Nephron progenitor cell (in vitro differentiated cells): ENCODE measurements around the gene SOCS6.
A peak's percentile ranks its signal among the peaks of the same experiment; 100 is the strongest.

Experiments
- DNase-seq: peaks from one replicate; pipeline ENCODE4 v3.0.0; 2021
- H3K27ac Mint-ChIP-seq: 2 replicates; pipeline ENCODE4 v1.8.0; 2021; ENCODE audit warnings: mild to moderate bottlenecking, moderate library complexity, mixed read lengths
- H3K27me3 Mint-ChIP-seq: 2 replicates; pipeline ENCODE4 v1.8.0; 2021; ENCODE audit warnings: mild to moderate bottlenecking, low read depth, mixed read lengths; ENCODE audit not compliant: poor library complexity
- H3K36me3 Mint-ChIP-seq: 2 replicates; pipeline ENCODE4 v1.8.0; 2021; ENCODE audit warnings: low read depth, mixed read lengths
- H3K4me1 Mint-ChIP-seq: 2 replicates; pipeline ENCODE4 v1.8.0; 2021; ENCODE audit warnings: mixed read lengths
- H3K4me3 Mint-ChIP-seq: 2 replicates; pipeline ENCODE4 v1.8.0; 2021; ENCODE audit warnings: mild to moderate bottlenecking, moderate library complexity, mixed read lengths
- H3K9me3 Mint-ChIP-seq: 2 replicates; pipeline ENCODE4 v1.8.0; 2021; ENCODE audit warnings: mild to moderate bottlenecking, moderate library complexity, mixed read lengths
- TF ChIP-seq, protein P1 (sequence below): fragments of 200-600 bp; sonication (generic); IDR thresholded peaks from 2 replicates; pipeline ENCODE4 v1.5.0; 2021; ENCODE audit warnings: antibody characterized with exemption

Gene SOCS6

DNA sequence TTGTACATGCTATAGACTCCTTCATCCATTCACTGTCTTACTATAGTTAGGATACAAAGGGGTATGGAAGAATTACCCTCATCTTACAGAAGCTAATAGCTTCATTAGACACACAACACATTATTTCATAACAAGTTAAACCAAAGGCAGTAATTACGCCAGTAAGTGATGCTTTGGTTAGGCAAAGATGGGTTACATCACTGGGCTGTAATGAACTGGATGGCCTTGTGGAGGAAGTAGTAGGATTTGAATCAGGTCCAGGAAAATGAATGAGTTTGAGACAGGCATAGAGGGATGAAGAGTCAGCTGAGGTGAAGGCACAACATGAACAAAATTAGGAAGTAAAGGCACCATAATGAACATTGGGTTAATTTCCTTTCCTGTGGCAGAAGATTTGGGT is 80.1 kb downstream of the SOCS6 start:
- Mint-ChIP-seq H3K4me1 (peaks cover 34% of the 10 kb centered on the region), H3K36me3 (no peaks in the 10 kb centered on the region), H3K4me3 (no peak overlapping the region), H3K27ac (no peak overlapping the region), H3K27me3 (peaks cover 8% of the 10 kb centered on the region), H3K9me3 (no peaks in the 10 kb centered on the region)
- TF ChIP-seq, protein P1, sequence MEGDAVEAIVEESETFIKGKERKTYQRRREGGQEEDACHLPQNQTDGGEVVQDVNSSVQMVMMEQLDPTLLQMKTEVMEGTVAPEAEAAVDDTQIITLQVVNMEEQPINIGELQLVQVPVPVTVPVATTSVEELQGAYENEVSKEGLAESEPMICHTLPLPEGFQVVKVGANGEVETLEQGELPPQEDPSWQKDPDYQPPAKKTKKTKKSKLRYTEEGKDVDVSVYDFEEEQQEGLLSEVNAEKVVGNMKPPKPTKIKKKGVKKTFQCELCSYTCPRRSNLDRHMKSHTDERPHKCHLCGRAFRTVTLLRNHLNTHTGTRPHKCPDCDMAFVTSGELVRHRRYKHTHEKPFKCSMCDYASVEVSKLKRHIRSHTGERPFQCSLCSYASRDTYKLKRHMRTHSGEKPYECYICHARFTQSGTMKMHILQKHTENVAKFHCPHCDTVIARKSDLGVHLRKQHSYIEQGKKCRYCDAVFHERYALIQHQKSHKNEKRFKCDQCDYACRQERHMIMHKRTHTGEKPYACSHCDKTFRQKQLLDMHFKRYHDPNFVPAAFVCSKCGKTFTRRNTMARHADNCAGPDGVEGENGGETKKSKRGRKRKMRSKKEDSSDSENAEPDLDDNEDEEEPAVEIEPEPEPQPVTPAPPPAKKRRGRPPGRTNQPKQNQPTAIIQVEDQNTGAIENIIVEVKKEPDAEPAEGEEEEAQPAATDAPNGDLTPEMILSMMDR: no peak
- no peak for DNase-seq

DNA sequence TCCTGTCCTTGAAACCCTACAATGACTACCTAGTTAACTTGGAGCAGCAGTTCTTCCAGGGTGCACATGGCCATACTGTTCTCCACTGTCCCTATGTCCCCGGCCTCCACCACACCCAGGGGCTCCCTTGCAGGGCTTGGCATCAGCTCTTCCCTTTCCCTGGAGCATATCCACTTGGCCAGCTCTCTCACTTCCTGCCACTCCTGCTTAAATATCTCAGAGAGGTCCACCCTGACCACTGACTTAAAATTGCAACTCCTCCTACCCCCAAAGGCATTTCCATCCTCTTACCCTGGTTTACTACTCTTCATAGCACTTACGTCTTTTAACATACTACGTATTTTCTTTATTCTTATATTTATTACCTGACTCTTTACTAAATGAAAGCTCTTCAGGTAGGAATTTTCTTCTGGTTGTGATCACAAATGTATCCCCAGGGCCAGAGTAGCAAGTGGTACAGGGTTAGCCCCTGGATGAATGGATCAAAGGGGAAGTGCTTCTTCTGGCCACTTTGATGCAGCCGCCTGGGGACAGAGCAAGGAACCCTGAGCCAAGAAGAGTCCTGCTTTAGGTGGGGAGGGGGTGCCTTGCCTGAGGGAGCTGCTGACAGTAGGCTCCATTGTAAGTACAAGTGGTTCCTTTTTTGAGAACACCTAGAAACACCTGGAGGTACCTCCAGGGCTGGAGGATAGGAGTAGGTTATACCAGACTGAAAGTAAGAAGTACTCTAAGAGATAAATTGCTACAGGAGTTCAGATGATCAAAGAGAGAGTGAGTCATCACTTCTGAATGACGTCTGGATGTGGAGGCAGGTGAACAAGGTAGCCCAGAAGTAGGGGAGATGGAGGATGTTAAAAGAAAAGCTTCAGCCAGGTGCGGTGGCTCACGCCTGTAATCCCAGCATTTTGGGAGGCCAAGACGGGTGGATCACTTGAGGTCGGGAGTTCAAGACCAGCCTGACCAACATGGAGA is 82.2 kb downstream of the SOCS6 start:
- H3K36me3 Mint-ChIP-seq: no peaks in the 10 kb centered on the region

DNA sequence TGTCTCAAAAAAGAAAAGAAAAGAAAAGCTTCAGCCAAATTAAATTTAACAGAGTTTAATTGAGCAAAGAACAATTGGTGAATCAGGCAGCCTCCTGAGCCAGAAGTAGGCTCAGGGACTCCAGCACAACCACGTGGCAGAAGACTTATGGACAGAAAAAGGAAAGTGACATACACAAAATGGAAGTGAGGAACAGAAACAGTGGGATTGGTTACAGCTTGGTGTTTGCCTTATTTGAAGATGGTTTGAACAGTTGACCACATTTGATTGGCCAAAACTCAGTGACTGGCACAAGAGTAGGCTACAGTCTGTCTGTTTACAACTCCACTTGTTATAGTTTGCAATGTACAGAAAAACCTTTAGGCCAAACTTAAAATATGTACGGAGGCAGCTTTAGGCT is 83.1 kb downstream of the SOCS6 start:
- peaks cover 27% of the 10 kb centered on the region for H3K4me1 Mint-ChIP-seq
- H3K27ac Mint-ChIP-seq: no peak overlapping the region
- H3K4me3 Mint-ChIP-seq: no peak overlapping the region
- DNase-seq: no peak
- H3K36me3 Mint-ChIP-seq: no peaks in the 10 kb centered on the region
- TF ChIP-seq, protein P1: no peak
- peaks cover 4% of the 10 kb centered on the region for H3K9me3 Mint-ChIP-seq
- peaks cover 8% of the 10 kb centered on the region for H3K27me3 Mint-ChIP-seq

More for the DNA sequence above, 82.2 kb downstream of the SOCS6 start:
- peaks cover 34% of the 10 kb centered on the region for H3K4me1 Mint-ChIP-seq
- TF ChIP-seq, protein P1: no peak
- no peaks in the 10 kb centered on the region for H3K9me3 Mint-ChIP-seq
- H3K27ac Mint-ChIP-seq: no peak overlapping the region
- no peak for DNase-seq
- H3K4me3 Mint-ChIP-seq: no peak overlapping the region
- peaks cover 8% of the 10 kb centered on the region for H3K27me3 Mint-ChIP-seq

DNA sequence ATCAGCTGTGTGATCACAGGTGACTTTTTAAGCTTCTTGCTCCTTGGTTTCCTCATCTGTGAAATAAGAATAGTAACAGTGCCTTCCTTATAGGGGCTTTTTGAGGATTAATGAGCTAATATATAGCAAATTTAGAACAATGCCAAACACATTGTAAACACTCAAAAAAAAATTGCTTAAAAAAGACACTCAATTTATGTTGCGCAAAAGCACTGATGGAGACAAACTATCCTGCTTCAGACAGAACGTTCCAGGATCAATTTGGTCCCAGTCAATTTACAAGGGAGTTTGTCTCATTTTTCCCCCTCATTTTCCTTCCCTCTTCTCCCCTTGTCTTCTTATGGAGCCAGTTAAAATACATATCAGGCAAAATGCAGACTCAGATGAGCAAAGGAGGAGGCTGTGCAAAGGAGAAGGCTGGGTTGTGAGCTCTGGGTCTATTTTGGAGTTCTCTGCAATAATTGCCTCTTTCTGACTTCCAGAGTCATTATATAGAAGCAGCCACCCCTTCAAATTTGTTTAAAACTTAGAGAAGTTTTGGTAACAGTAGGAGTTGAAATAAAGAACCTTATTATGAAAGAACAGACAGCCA is 83.7 kb downstream of the SOCS6 start:
- Mint-ChIP-seq H3K4me1 (peaks cover 29% of the 10 kb centered on the region), H3K4me3 (no peak overlapping the region), H3K27ac (peak overlapping the region; percentile 1)

DNA sequence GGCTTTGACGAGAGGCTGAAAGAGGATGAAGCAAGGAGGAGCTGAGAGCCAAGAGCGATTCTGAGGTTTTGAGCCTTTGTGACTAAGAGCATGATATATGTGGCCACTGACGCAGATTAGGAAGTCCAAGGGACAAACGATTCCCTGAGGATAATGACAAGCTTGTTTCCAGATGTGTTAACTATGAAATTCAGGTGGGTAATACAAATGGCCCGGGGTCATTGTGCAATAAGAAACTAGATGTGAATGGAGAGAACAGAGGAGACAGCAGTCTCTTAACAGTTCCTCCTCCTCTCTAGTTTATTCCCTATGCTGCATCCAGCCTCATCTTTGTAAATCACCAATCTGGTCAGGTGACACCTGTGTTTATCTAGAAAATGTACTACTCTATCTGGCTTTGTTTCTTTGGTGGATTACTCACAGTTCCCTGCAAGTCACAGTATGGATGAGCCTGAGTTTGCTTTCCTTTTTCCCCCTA is 84.2 kb downstream of the SOCS6 start:
- H3K4me3 Mint-ChIP-seq: no peak overlapping the region
- DNase-seq: no peak
- H3K27ac Mint-ChIP-seq: peak overlapping the region; percentile 1
- peaks cover 8% of the 10 kb centered on the region for H3K27me3 Mint-ChIP-seq
- H3K36me3 Mint-ChIP-seq: no peaks in the 10 kb centered on the region
- H3K9me3 Mint-ChIP-seq: peaks cover 4% of the 10 kb centered on the region
- TF ChIP-seq, protein P1: no peak
- peaks cover 30% of the 10 kb centered on the region for H3K4me1 Mint-ChIP-seq

More for the DNA sequence above, 83.7 kb downstream of the SOCS6 start:
- no peaks in the 10 kb centered on the region for H3K36me3 Mint-ChIP-seq
- DNase-seq: no peak
- peaks cover 8% of the 10 kb centered on the region for H3K27me3 Mint-ChIP-seq
- TF ChIP-seq, protein P1: no peak
- H3K9me3 Mint-ChIP-seq: peaks cover 4% of the 10 kb centered on the region
